Prostate gland (tissue), 2 donors: Measurements from ENCODE around the gene B4GALNT4.

Experiments
- CTCF ChIP-seq, 4 experiments: fragments of 200-600 bp in 2 of 4; fragments of 450-650 bp in 2 of 4; sonication (generic) in 2 of 4; IDR thresholded peaks; 1 replicate in 3 of 4; 2 replicates in 1 of 4; pipeline ENCODE4 v1.5.1; 2016 to 2019; ENCODE audit warnings: antibody characterized with exemption in 4 of 4, mild to moderate bottlenecking in 2 of 4, moderate library complexity in 2 of 4
- POLR2A ChIP-seq: fragments of 450-650 bp; IDR thresholded peaks from one replicate; pipeline ENCODE4 v1.6.1; 2016; ENCODE audit warnings: antibody characterized with exemption, mild to moderate bottlenecking

GRCh38 chr11:415640-416041 lies 46.3 kb downstream of the B4GALNT4 start:
- TF ChIP-seq CTCF (IDR thresholded peaks at IDR 0.05) = no peak
- no peak for TF ChIP-seq POLR2A
